Activated CD4-positive, alpha-beta T cell treated with anti-CD3 and anti-CD28 coated beads, Interleukin-2, amount 10 ng/mL, durations not matched to agents 7 days and 5 days (primary cell): ENCODE data around the gene TMEM106A. TPM values are rescaled to one million over a fixed set of nuclear protein-coding genes. Genes with fewer than 3 reads are reported as not detected.
"Not testable (repeated sequence)": the region's sequence is repeated elsewhere in the genome, so short reads cannot be mapped to it uniquely, and the experiment has no call there.

Experiments
- CTCF ChIA-PET: fragments of 350-600 bp; sonication (Branson Sonifier 250); formaldehyde crosslinking; loops from one replicate; lab custom pipeline; 2021; ENCODE audit warnings: antibody characterized with exemption; lab: Charles Lee
- POLR2A ChIA-PET: fragments of 350-600 bp; sonication (Branson Sonifier 250); formaldehyde crosslinking; loops from one replicate; lab custom pipeline; 2021; ENCODE audit warnings: antibody characterized with exemption; lab: Charles Lee
- DNase-seq: peaks from one replicate; pipeline ENCODE4 v3.0.0-alpha.2; 2020
- H3K27ac Mint-ChIP-seq: one replicate; pipeline ENCODE4 v1.8.0; 2021; ENCODE audit warnings: mild to moderate bottlenecking, moderate library complexity, mixed read lengths
- H3K27me3 Mint-ChIP-seq: one replicate; pipeline ENCODE4 v1.8.0; 2021; ENCODE audit warnings: mixed read lengths
- H3K36me3 Mint-ChIP-seq: one replicate; pipeline ENCODE4 v1.8.0; 2021; ENCODE audit warnings: low read depth, mixed read lengths
- H3K4me1 Mint-ChIP-seq: one replicate; pipeline ENCODE4 v1.8.0; 2021; ENCODE audit warnings: mixed read lengths
- H3K4me3 Mint-ChIP-seq: one replicate; pipeline ENCODE4 v1.8.0; 2021; ENCODE audit warnings: mild to moderate bottlenecking, moderate library complexity, mixed read lengths
- H3K9me3 Mint-ChIP-seq: one replicate; pipeline ENCODE4 v1.8.0; 2021; ENCODE audit warnings: mixed read lengths
- total RNA-seq, 2 experiments: library from RNA; stranded (reverse); gene quantifications; one replicate each; pipeline ENCODE4 v1.2.3, GENCODE V29; 2021

The TMEM106A gene
- total RNA-seq, 2 experiments from 2014 or later = 11.7 to 11.8 TPM

GRCh38 chr17:43239597-43239996, 27.9 kb downstream of the TMEM106A start:
- H3K4me3 Mint-ChIP-seq, DNase-seq, H3K36me3 Mint-ChIP-seq, H3K9me3 Mint-ChIP-seq, H3K4me1 Mint-ChIP-seq, POLR2A ChIA-PET, H3K27me3 Mint-ChIP-seq, CTCF ChIA-PET, H3K27ac Mint-ChIP-seq: not testable (repeated sequence)

DNA sequence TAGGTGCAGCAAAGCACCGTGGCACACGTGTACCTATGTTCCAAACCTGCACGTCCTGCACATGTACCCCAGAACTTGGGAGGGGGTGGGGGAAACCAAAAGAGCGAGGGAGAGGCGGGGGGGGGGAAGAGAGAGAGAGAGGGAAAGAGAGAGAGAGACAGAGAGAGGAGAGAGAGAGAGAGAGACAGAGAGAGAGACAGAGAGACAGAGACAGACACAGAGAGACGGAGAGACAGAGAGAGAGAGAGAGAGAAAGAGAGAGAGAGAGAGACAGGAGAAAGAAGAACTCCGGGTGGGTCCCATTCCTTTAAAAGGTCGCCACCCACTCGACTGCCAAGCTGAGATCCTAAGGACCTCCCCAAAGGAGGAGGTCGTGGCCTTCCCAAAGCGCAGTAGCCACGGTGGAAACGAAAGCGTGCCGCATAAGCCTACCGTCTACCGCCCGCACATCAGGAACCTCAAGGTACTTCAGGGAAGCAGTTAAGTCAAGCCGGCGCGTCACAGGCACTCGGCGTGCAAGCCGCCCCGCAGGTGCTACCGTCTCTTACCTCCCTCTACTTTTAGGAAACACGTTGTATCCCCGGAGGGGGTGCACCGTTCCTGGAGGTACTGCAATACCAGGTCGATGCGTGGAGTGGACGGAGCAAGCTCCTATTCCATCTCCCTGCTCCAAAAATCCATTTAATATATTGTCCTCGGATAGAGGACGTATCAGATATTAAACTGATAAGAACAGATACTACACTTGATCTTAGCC, 29.1 kb downstream of the TMEM106A start:
- H3K4me3 Mint-ChIP-seq, POLR2A ChIA-PET, H3K4me1 Mint-ChIP-seq, H3K9me3 Mint-ChIP-seq, H3K27me3 Mint-ChIP-seq, H3K36me3 Mint-ChIP-seq, CTCF ChIA-PET, DNase-seq, H3K27ac Mint-ChIP-seq: not testable (repeated sequence)

GRCh38 chr17:43246456-43246855, 34.8 kb downstream of the TMEM106A start:
- H3K27ac Mint-ChIP-seq, H3K9me3 Mint-ChIP-seq, H3K4me1 Mint-ChIP-seq, CTCF ChIA-PET, DNase-seq, H3K4me3 Mint-ChIP-seq, POLR2A ChIA-PET, H3K27me3 Mint-ChIP-seq, H3K36me3 Mint-ChIP-seq: not testable (repeated sequence)

Other genes starting within 250 kb of the TMEM106A start
- gene AARSD1, start 247.4 kb upstream of the TMEM106A start, total RNA-seq = 10 to 100 TPM; 31.4 to 43.0 TPM
- under 1 TPM; 0.12 to 0.22 TPM for gene PTGES3L, start 231.8 kb upstream of the TMEM106A start, total RNA-seq
- gene RUNDC1, start 231.3 kb upstream of the TMEM106A start, total RNA-seq = 10 to 100 TPM; 13.0 to 14.0 TPM
- gene RPL27, start 213.5 kb upstream of the TMEM106A start, total RNA-seq = 1,000 to 10,000 TPM; 1,014 to 1,124 TPM
- 100 to 1,000 TPM; 125 to 137 TPM for gene IFI35, start 205.1 kb upstream of the TMEM106A start, total RNA-seq
- 10 to 100 TPM; 10.2 to 12.8 TPM for gene VAT1, start 189.5 kb upstream of the TMEM106A start, total RNA-seq
- gene RND2, start 186.6 kb upstream of the TMEM106A start, total RNA-seq = under 1 TPM in 1 of 2 experiments, not detected in 1; 0.05 TPM
- gene BRCA1, start 86.5 kb upstream of the TMEM106A start, total RNA-seq = 10 to 100 TPM; 67.4 to 76.0 TPM
- 10 to 100 TPM; 53.9 to 54.3 TPM for gene NBR1, start 40.7 kb upstream of the TMEM106A start, total RNA-seq
- not detected for gene CCDC200, start 16.7 kb downstream of the TMEM106A start, total RNA-seq
- gene RNU2-1, start 22.1 kb downstream of the TMEM106A start, total RNA-seq = 1,000 to 10,000 TPM; 5,823 to 8,052 TPM
- gene ARL4D, start 187.1 kb downstream of the TMEM106A start, total RNA-seq = 1 to 10 TPM; 2.1 to 2.2 TPM